Measurements from ENCODE around the gene DOC2A.
"Not testable (repeated sequence)": the region's sequence is repeated elsewhere in the genome, so short reads cannot be mapped to it uniquely, and the experiment has no call there.

Gene DOC2A

GRCh38 chr16:30012598-30012997 lies 1.8 kb upstream of the DOC2A start:
- H3K27ac ChIP-seq (ENCODE audit: low read depth, low read length); H3K9ac ChIP-seq (ENCODE audit: low read depth, low read length); H3K9me3 ChIP-seq (ENCODE audit: control insufficient read depth, insufficient read depth, low read length); H3K36me3 ChIP-seq (ENCODE audit: control insufficient read depth, insufficient read depth, low read length); H3K4me3 ChIP-seq (ENCODE audit: low read depth, low read length); H3K4me1 ChIP-seq (ENCODE audit: control insufficient read depth, insufficient read depth, low read length): not testable (repeated sequence)
- H3K27me3 ChIP-seq (ENCODE audit: control insufficient read depth, insufficient read depth, low read length), result peaks cover 22% of the 10 kb centered on the region

- H3K27ac ChIP-seq (ENCODE audit: low read depth, low read length), result no peak overlapping the region
- no peaks in the 10 kb centered on the region for H3K36me3 ChIP-seq (ENCODE audit: control insufficient read depth, insufficient read depth, low read length)
- peaks cover 4% of the 10 kb centered on the region for H3K4me1 ChIP-seq (ENCODE audit: control insufficient read depth, insufficient read depth, low read length)
- H3K4me3 ChIP-seq (ENCODE audit: low read depth, low read length), result peak overlapping the region; percentile 89
- no peak overlapping the region for H3K9ac ChIP-seq (ENCODE audit: low read depth, low read length)
- H3K27me3 ChIP-seq (ENCODE audit: control insufficient read depth, insufficient read depth, low read length), result peaks cover 22% of the 10 kb centered on the region
- no peaks in the 10 kb centered on the region for H3K9me3 ChIP-seq (ENCODE audit: control insufficient read depth, insufficient read depth, low read length)
These were observed 1.1 kb upstream of the DOC2A start for GRCh38 chr16:30011714-30012504.

GRCh38 chr16:30009990-30010843 lies 610 bp downstream of the DOC2A start:
- Histone ChIP-seq H3K9ac (ENCODE audit: low read depth, low read length) (no peak overlapping the region), H3K36me3 (ENCODE audit: control insufficient read depth, insufficient read depth, low read length) (peaks cover 6% of the 10 kb centered on the region; the same call in 1 of the 2 replicates), H3K9me3 (ENCODE audit: control insufficient read depth, insufficient read depth, low read length) (no peaks in the 10 kb centered on the region), H3K4me1 (ENCODE audit: control insufficient read depth, insufficient read depth, low read length) (peaks cover 4% of the 10 kb centered on the region), H3K4me3 (ENCODE audit: low read depth, low read length) (peak overlapping the region; percentile 89), H3K27ac (ENCODE audit: low read depth, low read length) (no peak overlapping the region), H3K27me3 (ENCODE audit: control insufficient read depth, insufficient read depth, low read length) (peaks cover 22% of the 10 kb centered on the region)

- Histone ChIP-seq H3K9ac (ENCODE audit: low read depth, low read length) (no peak overlapping the region), H3K27ac (ENCODE audit: low read depth, low read length) (no peak overlapping the region), H3K36me3 (ENCODE audit: control insufficient read depth, insufficient read depth, low read length) (peaks cover 6% of the 10 kb centered on the region; the same call in 1 of the 2 replicates), H3K4me3 (ENCODE audit: low read depth, low read length) (no peak overlapping the region), H3K9me3 (ENCODE audit: control insufficient read depth, insufficient read depth, low read length) (no peaks in the 10 kb centered on the region), H3K27me3 (ENCODE audit: control insufficient read depth, insufficient read depth, low read length) (peaks cover 22% of the 10 kb centered on the region), H3K4me1 (ENCODE audit: control insufficient read depth, insufficient read depth, low read length) (peaks cover 4% of the 10 kb centered on the region)
These were observed 1.6 kb downstream of the DOC2A start for GRCh38 chr16:30009085-30009862.

GRCh38 chr16:30007378-30007895 lies 3.4 kb downstream of the DOC2A start:
- Histone ChIP-seq H3K36me3 (ENCODE audit: control insufficient read depth, insufficient read depth, low read length) (peaks cover 17% of the 10 kb centered on the region), H3K4me1 (ENCODE audit: control insufficient read depth, insufficient read depth, low read length) (peaks cover 4% of the 10 kb centered on the region), H3K4me3 (ENCODE audit: low read depth, low read length) (no peak overlapping the region), H3K9ac (ENCODE audit: low read depth, low read length) (no peak overlapping the region), H3K27me3 (ENCODE audit: control insufficient read depth, insufficient read depth, low read length) (peaks cover 22% of the 10 kb centered on the region), H3K27ac (ENCODE audit: low read depth, low read length) (no peak overlapping the region), H3K9me3 (ENCODE audit: control insufficient read depth, insufficient read depth, low read length) (no peaks in the 10 kb centered on the region)

GRCh38 chr16:30006659-30007377 lies 4.0 kb downstream of the DOC2A start:
- H3K36me3 ChIP-seq (ENCODE audit: control insufficient read depth, insufficient read depth, low read length), result peaks cover 23% of the 10 kb centered on the region
- H3K4me1 ChIP-seq (ENCODE audit: control insufficient read depth, insufficient read depth, low read length), result no peaks in the 10 kb centered on the region; the same call in 1 of the 2 replicates
- no peak overlapping the region for H3K9ac ChIP-seq (ENCODE audit: low read depth, low read length)
- no peak overlapping the region for H3K27ac ChIP-seq (ENCODE audit: low read depth, low read length)
- no peaks in the 10 kb centered on the region for H3K9me3 ChIP-seq (ENCODE audit: control insufficient read depth, insufficient read depth, low read length)
- H3K4me3 ChIP-seq (ENCODE audit: low read depth, low read length), result no peak overlapping the region
- H3K27me3 ChIP-seq (ENCODE audit: control insufficient read depth, insufficient read depth, low read length), result peaks cover 15% of the 10 kb centered on the region

GRCh38 chr16:30006095-30006473 lies 4.7 kb downstream of the DOC2A start:
- Histone ChIP-seq H3K4me3 (ENCODE audit: low read depth, low read length) (no peak overlapping the region), H3K27ac (ENCODE audit: low read depth, low read length) (no peak overlapping the region), H3K9me3 (ENCODE audit: control insufficient read depth, insufficient read depth, low read length) (no peaks in the 10 kb centered on the region), H3K4me1 (ENCODE audit: control insufficient read depth, insufficient read depth, low read length) (peaks cover under 1% of the 10 kb centered on the region; the same call in 1 of the 2 replicates), H3K9ac (ENCODE audit: low read depth, low read length) (no peak overlapping the region), H3K36me3 (ENCODE audit: control insufficient read depth, insufficient read depth, low read length) (peaks cover 24% of the 10 kb centered on the region), H3K27me3 (ENCODE audit: control insufficient read depth, insufficient read depth, low read length) (peaks cover 11% of the 10 kb centered on the region)

- no peak overlapping the region for H3K9ac ChIP-seq (ENCODE audit: low read depth, low read length)
- no peaks in the 10 kb centered on the region for H3K9me3 ChIP-seq (ENCODE audit: control insufficient read depth, insufficient read depth, low read length)
- no peak overlapping the region for H3K4me3 ChIP-seq (ENCODE audit: low read depth, low read length)
- H3K36me3 ChIP-seq (ENCODE audit: control insufficient read depth, insufficient read depth, low read length), result peaks cover 24% of the 10 kb centered on the region
- no peak overlapping the region for H3K27ac ChIP-seq (ENCODE audit: low read depth, low read length)
- peaks cover 9% of the 10 kb centered on the region for H3K27me3 ChIP-seq (ENCODE audit: control insufficient read depth, insufficient read depth, low read length)
- H3K4me1 ChIP-seq (ENCODE audit: control insufficient read depth, insufficient read depth, low read length), result peaks cover 6% of the 10 kb centered on the region; the same call in 1 of the 2 replicates
These were observed 5.3 kb downstream of the DOC2A start for GRCh38 chr16:30005341-30006094.

GRCh38 chr16:30004811-30005242 lies 6.0 kb downstream of the DOC2A start:
- Histone ChIP-seq H3K4me3 (ENCODE audit: low read depth, low read length) (no peak overlapping the region), H3K9me3 (ENCODE audit: control insufficient read depth, insufficient read depth, low read length) (no peaks in the 10 kb centered on the region), H3K27ac (ENCODE audit: low read depth, low read length) (no peak overlapping the region), H3K4me1 (ENCODE audit: control insufficient read depth, insufficient read depth, low read length) (peaks cover 8% of the 10 kb centered on the region; the same call in 1 of the 2 replicates), H3K36me3 (ENCODE audit: control insufficient read depth, insufficient read depth, low read length) (peaks cover 24% of the 10 kb centered on the region), H3K9ac (ENCODE audit: low read depth, low read length) (peak overlapping the region; percentile 18; the same call in 1 of the 2 replicates), H3K27me3 (ENCODE audit: control insufficient read depth, insufficient read depth, low read length) (0 out of 2 replicates have a peak, but pooled peaks cover 3% of the 10 kb centered on the region)
